Measurements from ENCODE around the gene LHFPL2.

LHFPL2 gene

DNA sequence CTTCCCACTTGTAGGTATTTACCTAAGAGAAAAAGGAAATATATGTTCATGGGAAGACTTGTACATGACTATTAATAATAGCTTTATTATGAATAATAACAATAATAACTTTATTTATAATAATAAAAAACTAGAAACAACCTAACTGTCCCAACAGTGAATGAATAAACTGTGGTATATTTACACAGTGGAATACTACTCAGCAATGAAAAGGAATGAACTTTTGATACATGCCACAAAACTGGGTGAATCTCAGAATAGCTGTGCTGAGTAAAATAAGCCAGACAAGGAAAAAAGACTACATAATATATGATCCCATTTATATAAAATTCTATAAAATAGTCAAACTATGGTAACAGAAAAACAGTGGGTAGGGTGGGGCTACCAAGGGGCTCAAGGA lies 199.5 kb downstream of the LHFPL2 start:
- no peak for DNase-seq (ENCODE audit: low read depth)

DNA sequence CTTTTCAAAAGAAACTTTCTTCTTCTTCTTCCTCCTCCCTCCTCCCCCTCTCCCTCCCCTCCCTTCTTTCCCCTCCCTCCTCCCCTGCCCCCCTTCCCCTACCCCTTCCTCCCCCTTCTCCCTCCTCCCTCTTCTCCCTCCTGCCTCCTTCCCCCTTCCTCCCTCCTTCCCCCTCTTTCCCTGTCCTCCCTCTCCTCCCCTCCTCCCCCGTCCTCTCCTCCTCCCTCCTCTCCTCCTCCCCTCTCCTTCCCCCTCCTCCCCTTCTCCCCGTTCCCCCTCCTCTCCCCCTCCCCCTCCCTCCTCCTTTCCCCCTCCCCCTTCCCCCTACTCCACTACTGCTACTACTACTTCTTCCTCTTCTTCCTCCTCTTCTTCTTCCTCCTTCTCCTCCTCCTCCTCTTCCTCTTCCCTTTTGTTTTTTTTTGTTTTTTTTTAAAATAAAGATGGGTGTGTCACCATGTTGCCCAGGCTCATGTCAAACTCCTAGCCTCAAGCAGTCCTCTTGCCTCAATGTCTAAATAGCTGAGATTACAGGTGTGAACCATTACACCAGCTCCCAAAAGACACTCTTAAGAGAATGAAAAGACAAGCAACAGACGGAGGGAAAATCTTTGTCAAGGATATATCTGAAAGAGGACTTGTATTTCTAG lies 200.7 kb downstream of the LHFPL2 start:
- no peak for DNase-seq (ENCODE audit: low read depth)
